ENCODE data around the gene STAT2. TPM values are rescaled to one million over a fixed set of nuclear protein-coding genes. Genes with fewer than 3 reads are reported as not detected.
A peak's percentile ranks its signal among the peaks of the same experiment; 100 is the strongest.

STAT2 gene
- total and polyA plus RNA-seq, 2 of the 13 experiments (the other 11 are each of a cell fraction or from before 2014, with no cell fraction given), result 43.5 to 84.6 TPM

- TF ChIP-seq GATAD2A (CRISPR knock-in tag; IDR thresholded peaks at IDR 0.05) (0 out of 2 replicates have a peak, but pooled peaks have one; percentile 22), ZNF343 (CRISPR knock-in tag; IDR thresholded peaks at IDR 0.05) (0 out of 2 replicates have a peak, but pooled peaks have one; percentile 44), ZNF362 (CRISPR knock-in tag; IDR thresholded peaks at IDR 0.05; ENCODE audit: borderline replicate concordance) (peak; percentile 55; the same call in 1 of the 2 replicates), MXD1 (CRISPR knock-in tag; IDR thresholded peaks at IDR 0.05) (peak; percentile 93; the same call in 1 of the 2 replicates), ZMAT5 (CRISPR knock-in tag; IDR thresholded peaks at IDR 0.05; ENCODE audit: borderline replicate concordance, low read depth) (no peak), ZBED4 (CRISPR knock-in tag; IDR thresholded peaks at IDR 0.05; ENCODE audit: borderline replicate concordance) (peak; percentile 5; the same call in 1 of the 2 replicates), NFE2L1 (CRISPR knock-in tag; IDR thresholded peaks at IDR 0.05; ENCODE audit: borderline replicate concordance) (peak; percentile 55; the same call in 1 of the 2 replicates), DMAP1 (CRISPR knock-in tag; IDR thresholded peaks at IDR 0.05) (peak; percentile 85; the same call in 1 of the 2 replicates), HBP1 (CRISPR knock-in tag; IDR thresholded peaks at IDR 0.05; ENCODE audit: low read depth) (0 out of 2 replicates have a peak, but pooled peaks have one; percentile 67), SNAPC2 (CRISPR knock-in tag; IDR thresholded peaks at IDR 0.05) (0 out of 2 replicates have a peak, but pooled peaks have one; percentile 50), TFDP1 (CRISPR knock-in tag; IDR thresholded peaks at IDR 0.05; ENCODE audit: borderline replicate concordance) (peak; percentile 20; the same call in 1 of the 2 replicates), RBAK (CRISPR knock-in tag; IDR thresholded peaks at IDR 0.05) (no peak), PRDM4 (CRISPR knock-in tag; IDR thresholded peaks at IDR 0.05; ENCODE audit: borderline replicate concordance) (no peak), REPIN1 (CRISPR knock-in tag; IDR thresholded peaks at IDR 0.05; ENCODE audit: borderline replicate concordance, low read depth) (0 out of 2 replicates have a peak, but pooled peaks have one; percentile 38), ETV6 (CRISPR knock-in tag; conservative IDR thresholded peaks at IDR 0.05) (0 out of 2 replicates have a peak, but pooled peaks have one; percentile 23), ZFY (CRISPR knock-in tag; IDR thresholded peaks at IDR 0.05) (peak; percentile 75)
Observed at GRCh38 chr12:56299853-56300643, 59.9 kb downstream of the STAT2 start, which contains the start of gene CS (continued).
